Activated naive CD8-positive, alpha-beta T cell treated with anti-CD3 and anti-CD28 coated beads, Interleukin-2, amount 10 ng/mL, durations not matched to agents 7 days and 5 days (primary cell): ENCODE results near the gene ATL3. TPM values are rescaled to one million over a fixed set of nuclear protein-coding genes. Genes with fewer than 3 reads are reported as not detected.
"Not testable (repeated sequence)": the region's sequence is repeated elsewhere in the genome, so short reads cannot be mapped to it uniquely, and the experiment has no call there.

Experiments
- ATAC-seq: fragments of 150-1000 bp; cut with Tn5 transposase; one replicate; pipeline ENCODE4 v1.10.0; 2021; ENCODE audit warnings: low read depth, moderate library complexity
- POLR2A ChIA-PET: fragments of 350-600 bp; sonication (Branson Sonifier 250); formaldehyde crosslinking; loops from one replicate; lab custom pipeline; 2021; ENCODE audit warnings: antibody characterized with exemption; lab: Charles Lee
- DNase-seq: peaks from one replicate; pipeline ENCODE4 v3.0.0; 2021
- H3K27ac Mint-ChIP-seq: one replicate; pipeline ENCODE4 v1.8.0; 2022; ENCODE audit warnings: mild to moderate bottlenecking, mixed read lengths
- H3K27me3 Mint-ChIP-seq: one replicate; pipeline ENCODE4 v1.8.0; 2022; ENCODE audit warnings: mild to moderate bottlenecking, moderate library complexity, mixed read lengths
- H3K36me3 Mint-ChIP-seq: one replicate; pipeline ENCODE4 v1.8.0; 2021; ENCODE audit warnings: mild to moderate bottlenecking, mixed read lengths
- H3K4me1 Mint-ChIP-seq: one replicate; pipeline ENCODE4 v1.8.0; 2021; ENCODE audit warnings: mixed read lengths
- H3K4me3 Mint-ChIP-seq: one replicate; pipeline ENCODE4 v1.8.0; 2022; ENCODE audit warnings: mild to moderate bottlenecking, moderate library complexity, mixed read lengths
- H3K9me3 Mint-ChIP-seq: one replicate; pipeline ENCODE4 v1.8.0; 2021; ENCODE audit warnings: mixed read lengths
- total RNA-seq, 2 experiments: library from RNA; stranded (reverse); gene quantifications; one replicate each; pipeline ENCODE4 v1.2.3, GENCODE V29; 2021

Gene ATL3
- total RNA-seq, 2 experiments from 2014 or later, result 36.7 to 38.1 TPM

DNA sequence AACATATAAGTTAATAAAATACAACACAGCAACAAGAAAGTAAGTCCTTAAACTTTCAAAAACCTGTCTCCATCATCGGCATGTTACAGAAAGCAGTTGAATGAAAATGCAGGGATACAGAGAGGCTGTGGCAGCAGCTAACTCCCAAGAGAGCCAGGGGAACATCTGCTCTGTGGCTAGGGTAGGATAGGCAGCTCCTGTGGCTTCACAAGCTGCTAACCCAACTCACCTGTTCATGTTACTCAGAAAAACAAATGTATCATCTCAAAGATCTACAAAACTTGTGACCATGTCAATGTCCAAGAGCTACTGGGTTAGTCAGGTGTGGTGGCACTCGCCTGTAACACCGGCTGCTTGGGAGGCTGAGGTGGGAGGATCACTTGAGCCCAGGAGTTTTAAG, 41.8 kb downstream of the ATL3 start:
- Mint-ChIP-seq H3K27me3 (no peaks in the 10 kb centered on the region), H3K9me3 (no peaks in the 10 kb centered on the region), H3K4me3 (no peak overlapping the region), H3K27ac (no peak overlapping the region), H3K36me3 (peaks cover 32% of the 10 kb centered on the region), H3K4me1 (peaks cover 5% of the 10 kb centered on the region)
- DNase-seq (no peak), ATAC-seq (no peak)
- POLR2A ChIA-PET, result interaction anchor here (1.4 kb wide), 1 partner anchor 93 kb away, joined by 4 read pairs; the partner anchor contains the start of gene PLAAT4

DNA sequence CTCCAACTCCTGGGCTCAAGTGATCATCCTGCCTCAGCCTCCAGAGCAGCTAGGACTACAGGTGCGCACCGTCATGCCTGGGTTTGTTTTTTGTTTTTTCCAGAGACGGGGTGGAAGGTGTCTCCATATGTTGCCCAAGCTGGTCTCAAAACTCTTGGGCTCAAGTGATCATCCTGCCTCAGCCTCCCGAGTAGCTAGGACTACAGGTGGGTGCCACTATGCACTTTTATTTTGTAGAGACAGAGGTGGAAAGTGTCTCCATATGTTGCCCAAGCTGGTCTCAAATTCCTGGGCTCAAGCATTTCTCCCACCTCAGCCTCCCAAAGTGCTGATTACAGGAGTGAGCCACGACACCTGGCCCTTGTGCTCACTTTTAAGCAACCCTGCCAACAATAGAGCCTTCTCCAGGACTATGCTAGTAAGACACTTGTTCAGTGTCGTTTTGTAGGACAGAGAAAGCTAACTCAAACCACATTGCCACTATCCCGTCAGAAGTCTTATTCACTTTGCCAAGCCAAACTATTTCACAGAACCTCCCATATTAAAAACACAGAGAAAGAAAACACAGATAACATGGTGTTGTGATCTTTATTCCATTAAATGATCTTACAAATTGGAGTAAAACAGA, 47.5 kb downstream of the ATL3 start:
- DNase-seq, result no peak
- H3K4me3 Mint-ChIP-seq, result no peak overlapping the region
- no peaks in the 10 kb centered on the region for H3K27me3 Mint-ChIP-seq
- POLR2A ChIA-PET, result interaction anchor here (0.6 kb wide), 1 partner anchor 321 kb away, joined by 4 read pairs; no protein-coding TSS in a partner anchor
- H3K27ac Mint-ChIP-seq, result no peak overlapping the region
- H3K4me1 Mint-ChIP-seq, result peaks cover 7% of the 10 kb centered on the region
- H3K36me3 Mint-ChIP-seq, result peaks cover 2% of the 10 kb centered on the region
- no peaks in the 10 kb centered on the region for H3K9me3 Mint-ChIP-seq
- ATAC-seq, result no peak

DNA sequence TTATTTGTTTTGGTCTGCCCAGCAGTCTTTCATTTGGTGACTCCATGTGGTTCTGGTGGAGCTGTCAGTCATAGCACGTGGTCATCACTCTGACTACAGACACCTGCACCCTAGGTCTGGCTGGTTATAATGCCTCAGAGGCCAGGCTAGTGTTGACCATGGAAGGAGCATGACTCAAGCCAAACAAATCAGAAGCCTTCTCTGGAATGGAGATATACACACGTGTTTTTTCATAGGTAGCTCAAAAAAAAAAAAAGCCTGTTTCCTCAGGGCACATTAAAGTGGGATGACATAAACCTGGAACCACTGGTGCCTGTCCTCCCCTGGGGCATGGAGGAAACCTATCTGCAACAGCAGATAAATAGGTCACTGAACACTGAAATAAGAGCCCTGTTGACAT, 48.9 kb downstream of the ATL3 start:
- no peaks in the 10 kb centered on the region for H3K36me3 Mint-ChIP-seq
- H3K27me3 Mint-ChIP-seq, result no peaks in the 10 kb centered on the region
- POLR2A ChIA-PET, result no interaction called here
- peaks cover 7% of the 10 kb centered on the region for H3K4me1 Mint-ChIP-seq
- ATAC-seq, result no peak
- no peaks in the 10 kb centered on the region for H3K9me3 Mint-ChIP-seq
- no peak for DNase-seq
- H3K27ac Mint-ChIP-seq, result no peak overlapping the region
- no peak overlapping the region for H3K4me3 Mint-ChIP-seq

DNA sequence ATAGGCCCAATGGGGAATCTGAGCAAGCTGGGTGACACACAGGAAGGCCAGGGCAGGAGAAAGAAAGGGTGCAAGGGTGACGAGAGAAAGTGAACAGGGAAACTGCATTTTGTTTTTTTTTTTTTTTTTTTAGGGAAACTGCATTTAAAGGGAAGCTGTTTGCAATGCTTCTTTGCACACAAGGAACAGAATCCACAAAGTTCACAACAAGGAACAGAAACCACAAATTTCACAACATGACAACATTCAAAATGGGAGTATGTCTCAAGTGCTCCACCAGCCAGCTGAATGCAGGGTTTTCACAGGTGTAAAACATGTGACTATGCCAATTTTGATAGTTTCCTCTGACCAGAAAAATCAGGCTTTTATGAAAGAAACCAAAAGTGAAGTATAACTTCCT, 50.1 kb downstream of the ATL3 start:
- ATAC-seq (no peak), DNase-seq (no peak)
- no peaks in the 10 kb centered on the region for H3K27me3 Mint-ChIP-seq
- H3K4me3 Mint-ChIP-seq, result no peak overlapping the region
- no peaks in the 10 kb centered on the region for H3K36me3 Mint-ChIP-seq
- H3K4me1 Mint-ChIP-seq, result peaks cover 7% of the 10 kb centered on the region
- no peaks in the 10 kb centered on the region for H3K9me3 Mint-ChIP-seq
- no peak overlapping the region for H3K27ac Mint-ChIP-seq
- POLR2A ChIA-PET, result interaction anchor here (0.7 kb wide), 1 partner anchor 131 kb away, joined by 3 read pairs; no protein-coding TSS in a partner anchor

DNA sequence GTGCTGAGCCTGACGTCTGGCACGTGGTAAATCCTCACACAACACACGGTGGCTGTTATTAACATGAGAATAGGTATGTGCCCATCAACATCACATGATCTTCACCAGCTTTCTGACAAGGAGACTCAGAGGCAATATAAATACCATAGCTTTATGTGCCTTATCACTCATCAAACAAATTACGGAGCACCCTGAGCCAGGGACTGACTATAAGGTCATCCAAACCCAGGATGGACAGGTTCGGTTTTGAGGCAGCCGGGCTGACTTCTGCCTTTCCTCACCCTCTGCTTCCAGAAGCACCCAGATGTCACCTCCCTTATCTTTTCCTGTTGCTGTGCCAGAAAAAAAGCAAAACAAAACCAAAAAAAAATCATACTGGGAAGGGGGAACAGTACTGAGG, 51.2 kb downstream of the ATL3 start:
- POLR2A ChIA-PET, result no interaction called here
- H3K4me3 Mint-ChIP-seq, result no peak overlapping the region
- no peak for DNase-seq
- H3K36me3 Mint-ChIP-seq, result no peaks in the 10 kb centered on the region
- no peaks in the 10 kb centered on the region for H3K9me3 Mint-ChIP-seq
- H3K27ac Mint-ChIP-seq, result no peak overlapping the region
- peaks cover 7% of the 10 kb centered on the region for H3K4me1 Mint-ChIP-seq
- no peaks in the 10 kb centered on the region for H3K27me3 Mint-ChIP-seq
- no peak for ATAC-seq

DNA sequence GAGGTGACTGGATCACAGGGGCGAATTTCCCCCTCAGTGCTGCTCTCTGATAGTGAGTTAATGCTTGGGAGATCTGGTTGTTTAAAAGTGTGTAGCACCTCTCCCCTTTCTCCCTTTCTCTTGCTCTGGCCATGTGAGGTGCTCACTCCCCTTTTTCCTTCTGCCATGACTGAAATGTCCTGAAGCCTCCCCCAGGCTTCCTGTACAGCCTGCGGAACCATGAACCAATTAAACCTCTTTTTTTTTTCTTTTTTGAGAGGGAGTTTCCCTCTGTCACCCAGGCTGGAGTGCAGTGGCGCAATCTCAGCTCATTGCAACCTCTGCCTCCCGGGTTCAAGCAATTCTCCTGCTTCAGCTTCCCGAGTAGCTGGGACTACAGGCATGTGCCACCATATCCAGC, 53.5 kb downstream of the ATL3 start:
- H3K36me3 Mint-ChIP-seq, H3K27ac Mint-ChIP-seq, H3K4me3 Mint-ChIP-seq, H3K27me3 Mint-ChIP-seq, H3K9me3 Mint-ChIP-seq, DNase-seq, POLR2A ChIA-PET, ATAC-seq: not testable (repeated sequence)
- H3K4me1 Mint-ChIP-seq, result peaks cover 12% of the 10 kb centered on the region

DNA sequence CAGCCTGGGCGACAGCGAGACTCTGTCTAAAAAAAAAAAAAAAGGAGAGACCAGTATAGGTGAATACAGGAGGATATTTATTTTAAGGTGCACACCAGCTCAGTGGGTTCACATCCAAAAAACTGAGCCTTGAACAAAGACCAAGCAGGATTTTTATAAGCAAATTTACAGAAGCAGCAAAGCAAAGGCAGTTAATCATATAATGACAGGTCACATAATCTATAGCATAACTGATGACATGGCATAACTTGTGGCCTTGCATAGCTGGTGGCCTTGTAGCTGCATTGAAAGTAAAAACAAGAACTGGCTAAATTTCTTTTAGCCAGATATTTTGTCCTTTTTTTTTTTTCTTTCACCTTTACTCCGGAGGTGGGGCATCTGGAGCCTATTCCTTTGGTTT, 54.2 kb downstream of the ATL3 start:
- Mint-ChIP-seq H3K36me3 (no peaks in the 10 kb centered on the region), H3K4me3 (no peak overlapping the region), H3K27ac (no peak overlapping the region), H3K27me3 (no peaks in the 10 kb centered on the region), H3K4me1 (peaks cover 14% of the 10 kb centered on the region), H3K9me3 (no peaks in the 10 kb centered on the region)
- ATAC-seq, result no peak
- POLR2A ChIA-PET, result no interaction called here
- DNase-seq, result no peak

DNA sequence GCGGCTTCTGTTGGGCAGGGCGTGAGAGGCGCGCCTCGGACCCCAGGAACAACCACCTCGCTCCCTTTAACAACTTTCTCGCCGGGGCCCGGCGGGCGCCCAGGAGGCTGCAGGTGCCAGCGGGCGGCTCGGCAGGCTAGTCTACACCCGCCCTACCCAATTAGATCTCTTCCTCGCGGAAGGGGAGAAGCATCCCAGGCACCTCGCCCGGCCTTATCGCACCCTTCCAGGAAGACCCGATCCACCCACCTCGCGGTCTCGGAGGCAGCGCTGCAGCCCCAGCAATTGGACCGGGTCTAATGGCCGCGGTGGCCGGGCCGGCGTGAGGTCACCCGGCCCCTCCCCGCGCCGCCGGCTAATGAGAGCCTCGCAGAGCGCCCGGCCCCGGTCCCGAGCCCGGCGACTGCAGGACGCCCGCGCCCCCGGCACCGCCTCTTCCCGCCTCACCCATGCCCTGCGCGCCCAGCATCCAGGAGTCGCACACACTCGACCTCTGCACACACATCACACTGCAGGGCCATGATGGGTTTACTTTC, 57.0 kb downstream of the ATL3 start, which contains the start of gene PLAAT3:
Gene PLAAT3, minus strand, starts transcription at position 298 of the 536 bp plus-strand sequence. CDS start 419 bp downstream, outside the sequence.
- Mint-ChIP-seq H3K27me3 (no peaks in the 10 kb centered on the region), H3K9me3 (no peaks in the 10 kb centered on the region), H3K4me1 (peaks cover 10% of the 10 kb centered on the region), H3K4me3 (peak within 1 kb of the TSS; percentile 87), H3K36me3 (no peaks in the 10 kb centered on the region), H3K27ac (peak within 1 kb of the TSS; percentile 80)
- peak; percentile 73 for ATAC-seq
- POLR2A ChIA-PET, result interaction anchor here (0.9 to 1.8 kb wide), 2 partner anchors 63 to 77 kb away, joined by 3 to 11 read pairs; partner anchors contain the start of gene PLAAT4
- peak; percentile 68 for DNase-seq

DNA sequence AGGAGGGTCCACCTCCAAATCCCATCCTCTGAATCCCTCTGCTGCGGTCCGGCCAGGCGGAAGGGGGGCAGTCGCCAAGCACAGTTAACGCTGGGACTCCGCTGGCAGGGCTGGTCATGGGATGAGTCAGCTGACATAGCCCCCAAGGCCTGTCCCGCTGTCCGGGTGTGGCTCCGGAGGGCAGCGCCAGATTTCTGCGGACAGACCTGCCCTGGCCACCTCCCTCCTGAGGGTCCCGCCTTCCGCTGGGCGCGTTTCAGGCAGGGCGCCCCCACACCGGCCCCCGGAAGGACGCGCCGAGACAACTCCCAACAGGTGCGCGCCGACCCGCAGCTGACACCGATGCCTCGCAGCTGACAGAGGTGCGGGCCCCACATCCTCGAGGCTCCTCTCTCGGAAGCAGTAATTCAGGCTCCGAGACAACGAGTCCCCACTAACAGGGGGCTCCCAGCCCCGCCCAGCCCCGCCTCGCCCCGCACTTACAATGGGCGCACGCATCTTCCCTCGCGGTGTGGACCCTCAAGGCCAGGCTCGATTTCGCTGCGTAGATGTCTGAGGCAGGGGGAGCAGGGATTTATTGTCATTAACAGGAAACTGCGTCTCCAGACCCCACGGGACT, 57.5 kb downstream of the ATL3 start:
- Mint-ChIP-seq H3K9me3 (no peaks in the 10 kb centered on the region), H3K4me1 (peaks cover 10% of the 10 kb centered on the region), H3K4me3 (peak overlapping the region; percentile 87), H3K27me3 (no peaks in the 10 kb centered on the region), H3K27ac (peak overlapping the region; percentile 75), H3K36me3 (no peaks in the 10 kb centered on the region)
- ATAC-seq (peak; percentile 75), DNase-seq (peak; percentile 62)
- POLR2A ChIA-PET, result interaction anchor here (0.7 to 1.8 kb wide), 3 partner anchors 13 to 77 kb away, joined by 3 to 11 read pairs (median 3); partner anchors contain the start of gene PLAAT4

DNA sequence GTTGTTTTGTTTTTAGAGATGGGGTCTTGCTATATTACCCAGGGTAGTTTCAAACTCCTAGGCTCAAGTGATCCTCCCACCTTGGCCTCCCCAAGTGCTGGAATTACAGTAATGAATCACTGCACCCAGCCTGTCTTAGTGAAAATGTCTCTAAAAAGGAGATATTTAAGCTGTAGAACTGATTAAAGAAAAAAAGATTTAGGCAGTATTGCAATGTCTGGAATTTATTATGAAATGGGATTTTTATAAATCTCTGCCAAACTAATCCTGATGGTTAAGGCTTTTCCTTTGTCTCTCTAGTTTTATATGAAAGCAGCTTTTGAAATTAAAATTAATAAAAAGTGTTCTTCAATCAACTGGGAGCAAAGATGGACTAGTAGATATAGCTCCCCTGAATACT, 59.0 kb downstream of the ATL3 start:
- ATAC-seq (no peak), DNase-seq (no peak)
- Mint-ChIP-seq H3K9me3 (no peaks in the 10 kb centered on the region), H3K4me3 (no peak overlapping the region), H3K4me1 (peaks cover 10% of the 10 kb centered on the region), H3K27ac (no peak overlapping the region), H3K27me3 (no peaks in the 10 kb centered on the region), H3K36me3 (no peaks in the 10 kb centered on the region)
- POLR2A ChIA-PET, result no interaction called here

DNA sequence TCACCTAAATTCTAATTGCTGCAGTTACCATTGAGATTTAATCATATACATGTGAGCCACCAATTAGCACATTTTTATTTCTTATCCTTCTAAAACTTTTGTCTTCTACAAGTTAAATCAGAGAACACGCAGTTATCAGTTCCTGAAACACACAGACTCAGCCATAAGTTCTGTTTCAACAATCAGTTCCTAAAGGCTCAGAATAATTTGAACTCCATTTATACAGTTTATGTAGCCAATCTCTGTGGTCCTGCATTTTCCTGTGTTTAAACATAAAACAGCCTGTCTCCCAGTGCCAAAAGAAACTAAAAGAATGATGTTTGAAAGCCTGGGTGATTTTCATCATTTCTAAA, 59.8 kb downstream of the ATL3 start:
- Mint-ChIP-seq H3K9me3 (no peaks in the 10 kb centered on the region), H3K4me1 (peaks cover 10% of the 10 kb centered on the region), H3K4me3 (no peak overlapping the region), H3K27me3 (no peaks in the 10 kb centered on the region), H3K27ac (no peak overlapping the region), H3K36me3 (no peaks in the 10 kb centered on the region)
- DNase-seq (no peak), ATAC-seq (no peak)
- POLR2A ChIA-PET, result no interaction called here

DNA sequence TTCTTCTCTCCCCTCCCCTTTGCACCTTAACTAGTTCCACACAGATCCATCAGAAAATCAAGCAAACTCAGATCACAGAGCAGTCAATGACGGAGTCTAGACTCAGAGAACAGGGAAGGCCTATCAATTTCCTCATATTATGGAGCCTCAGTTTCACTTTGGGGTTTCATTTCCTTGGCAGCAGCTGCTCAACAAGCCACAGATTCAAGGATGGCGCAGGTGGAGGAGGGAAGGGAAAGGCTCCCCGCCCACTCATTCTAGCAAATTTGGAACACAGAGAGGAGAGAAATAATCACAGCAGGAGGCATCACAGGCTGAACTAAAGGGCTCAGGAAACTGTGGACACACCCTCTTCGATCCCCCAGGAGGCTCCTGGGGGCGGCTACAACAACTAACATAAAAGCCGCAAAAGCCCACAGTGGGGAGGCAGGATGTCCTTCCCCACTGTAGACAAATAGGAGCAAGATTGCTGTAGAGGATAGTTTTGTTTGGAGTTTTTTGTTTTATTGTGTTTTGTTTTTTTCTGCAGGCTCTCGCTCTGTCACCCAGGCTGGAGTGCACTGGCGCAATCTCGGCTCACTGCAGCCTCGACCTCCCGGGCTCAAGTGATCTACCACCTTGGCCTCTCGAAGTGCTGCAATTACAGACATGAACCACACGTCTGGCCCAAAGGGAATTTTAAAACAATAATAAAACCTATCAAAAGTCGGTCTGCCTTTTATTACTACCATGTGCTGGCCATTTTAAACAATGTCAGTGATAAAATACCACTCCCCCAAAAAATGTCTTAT, 60.4 kb downstream of the ATL3 start:
- Mint-ChIP-seq H3K36me3 (no peaks in the 10 kb centered on the region), H3K27me3 (no peaks in the 10 kb centered on the region), H3K4me3 (no peak overlapping the region), H3K9me3 (no peaks in the 10 kb centered on the region), H3K4me1 (peaks cover 10% of the 10 kb centered on the region), H3K27ac (no peak overlapping the region)
- DNase-seq (no peak), ATAC-seq (no peak)
- POLR2A ChIA-PET, result no interaction called here

DNA sequence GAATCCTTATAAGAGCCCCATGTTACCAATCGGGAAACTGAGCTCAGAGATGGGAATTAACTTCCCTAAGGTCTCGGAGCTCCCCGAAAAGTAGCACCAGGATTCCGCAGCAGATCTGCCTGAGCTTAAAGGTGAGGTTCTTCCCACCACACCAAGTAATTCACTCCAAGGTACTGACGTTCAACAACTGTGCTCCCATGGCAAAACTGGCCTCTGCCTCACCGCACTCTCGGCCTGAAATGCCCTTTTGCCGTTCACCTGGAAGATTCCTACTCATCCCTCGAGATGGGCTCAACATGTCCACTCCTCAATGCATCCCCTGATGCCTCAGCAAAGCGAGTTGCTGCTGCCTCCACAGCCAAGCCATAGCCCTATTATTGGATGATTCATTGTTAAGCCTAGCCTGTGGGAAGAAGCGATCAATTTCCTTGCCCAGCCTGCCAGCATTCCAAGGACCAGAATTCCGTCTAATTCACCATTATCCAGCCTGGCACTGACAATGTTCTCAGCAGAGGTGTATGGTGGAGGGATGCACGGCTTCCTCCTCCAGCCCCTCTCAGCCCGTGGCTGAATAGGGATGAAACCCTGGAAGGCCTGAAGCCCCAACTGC, 61.1 kb downstream of the ATL3 start:
- Mint-ChIP-seq H3K36me3 (no peaks in the 10 kb centered on the region), H3K27ac (no peak overlapping the region), H3K4me3 (no peak overlapping the region), H3K27me3 (no peaks in the 10 kb centered on the region), H3K4me1 (peaks cover 10% of the 10 kb centered on the region), H3K9me3 (no peaks in the 10 kb centered on the region)
- POLR2A ChIA-PET, result interaction anchor here (0.6 to 1.9 kb wide), 2 partner anchors 59 to 661 kb away, joined by 4 to 6 read pairs; no protein-coding TSS in a partner anchor
- no peak for DNase-seq
- ATAC-seq, result no peak
